B cell (primary cell): Measurements from ENCODE around the gene AOPEP. TPM values are rescaled to one million over a fixed set of nuclear protein-coding genes. Genes with fewer than 3 reads are reported as not detected.

ENCODE experiments used
- ATAC-seq: fragments of 200-7000 bp; cut with Tn5 transposase; one replicate; pipeline ENCODE4 v1.10.0; 2021; ENCODE audit warnings: low read depth, mild to moderate bottlenecking, moderate number of reproducible peaks, moderate library complexity
- CTCF ChIA-PET: fragments of 350-600 bp; sonication (Branson Sonifier 250); formaldehyde crosslinking; loops from one replicate; lab custom pipeline; 2021; ENCODE audit warnings: antibody characterized with exemption, inconsistent platforms; lab: Charles Lee
- POLR2A ChIA-PET: fragments of 350-600 bp; sonication (Branson Sonifier 250); formaldehyde crosslinking; loops from one replicate; lab custom pipeline; 2021; ENCODE audit warnings: antibody characterized with exemption; lab: Charles Lee
- DNase-seq: peaks from one replicate; pipeline ENCODE4 v3.0.0; 2013
- H2AFZ ChIP-seq: 2 replicates; pipeline ENCODE4 v1.6.1; 2012; ENCODE audit warnings: mild to moderate bottlenecking, low read depth, low read length; ENCODE audit not compliant: insufficient read depth, poor library complexity, severe bottlenecking
- H3K27ac ChIP-seq, 2 donors: 1 replicate in 1 of 2; 2 replicates in 1 of 2; pipeline ENCODE4 v1.5.1; 2012 to 2013; ENCODE audit warnings: low read length in 2 of 2, mild to moderate bottlenecking in 2 of 2, moderate library complexity in 1 of 2
- H3K27me3 ChIP-seq, 4 experiments: fragments of 200-600 bp in 1 of 4; sonication (generic) in 1 of 4; replicated peaks in 1 of 4; 1 replicate in 2 of 4; 2 replicates in 2 of 4; pipeline versions ENCODE4 v1.6.1 to v1.7.0; 2013 to 2016; ENCODE audit warnings: low read length in 3 of 4, mild to moderate bottlenecking in 2 of 4, mixed read lengths in 1 of 4, moderate library complexity in 1 of 4; ENCODE audit not compliant: insufficient read depth in 4 of 4, control insufficient read depth in 3 of 4; ENCODE audit errors: control extremely low read depth in 1 of 4
- H3K36me3 ChIP-seq, 2 experiments: replicated peaks in 1 of 2; 1 replicate in 1 of 2; 2 replicates in 1 of 2; pipeline versions ENCODE4 v1.6.1 to v1.7.1; 2013; ENCODE audit warnings: low read length in 1 of 2; ENCODE audit not compliant: insufficient read depth in 2 of 2, control insufficient read depth in 1 of 2; ENCODE audit errors: control extremely low read depth in 1 of 2, extremely low read depth in 1 of 2
- H3K4me1 ChIP-seq, 2 donors: fragments of 200-600 bp in 1 of 2; sonication (generic) in 1 of 2; 1 replicate in 1 of 2; 2 replicates in 1 of 2; pipeline versions ENCODE4 v1.5.1 to v1.6.1; 2013 to 2017; ENCODE audit warnings: low read length in 2 of 2; ENCODE audit not compliant: control insufficient read depth in 2 of 2, insufficient read depth in 2 of 2
- H3K4me2 ChIP-seq: replicated peaks from 2 replicates; pipeline ENCODE3; 2012; ENCODE audit warnings: mild to moderate bottlenecking, low read depth, low read length; ENCODE audit not compliant: poor library complexity, severe bottlenecking
- H3K4me3 ChIP-seq, 5 experiments: fragments of 200-600 bp in 1 of 5; sonication (generic) in 1 of 5; 1 replicate in 3 of 5; 2 replicates in 2 of 5; pipeline versions ENCODE4 v1.5.1 to v1.7.0; 2011 to 2016; ENCODE audit warnings: low read length in 4 of 5, mild to moderate bottlenecking in 4 of 5, low read depth in 2 of 5, control low read depth in 1 of 5, moderate library complexity in 1 of 5; ENCODE audit not compliant: insufficient read depth in 1 of 5; ENCODE audit errors: control extremely low read depth in 1 of 5, extremely low read depth in 1 of 5
- H3K79me2 ChIP-seq: fragments of 200-600 bp; sonication (generic); one replicate; pipeline ENCODE4 v1.6.0; 2016; ENCODE audit warnings: low read length; ENCODE audit not compliant: control insufficient read depth, insufficient read depth
- H3K9ac ChIP-seq: fragments of 200-600 bp; sonication (generic); 2 replicates; pipeline ENCODE4 v1.6.1; 2017; ENCODE audit warnings: mild to moderate bottlenecking, low read length, moderate library complexity
- H3K9me3 ChIP-seq, 3 donors: one replicate each; pipeline versions ENCODE4 v1.6.1 to v1.7.1; 2013; ENCODE audit warnings: low read length in 2 of 3; ENCODE audit not compliant: control insufficient read depth in 2 of 3, insufficient read depth in 1 of 3; ENCODE audit errors: control extremely low read depth in 1 of 3
- H4K20me1 ChIP-seq: 2 replicates; pipeline ENCODE4 v1.6.0; 2012; ENCODE audit warnings: mild to moderate bottlenecking, low read length; ENCODE audit not compliant: insufficient read depth, control insufficient read depth, poor library complexity, severe bottlenecking
- H3K27ac Mint-ChIP-seq: one replicate; pipeline ENCODE4 v1.8.0; 2021; ENCODE audit warnings: mixed read lengths
- H3K27me3 Mint-ChIP-seq: one replicate; pipeline ENCODE4 v1.8.0; 2021; ENCODE audit warnings: mixed read lengths
- H3K4me1 Mint-ChIP-seq: one replicate; pipeline ENCODE4 v1.8.0; 2021; ENCODE audit warnings: mixed read lengths
- H3K4me3 Mint-ChIP-seq: one replicate; pipeline ENCODE4 v1.8.0; 2021; ENCODE audit warnings: mixed read lengths
- H3K9me3 Mint-ChIP-seq: one replicate; pipeline ENCODE4 v1.8.0; 2022; ENCODE audit warnings: mixed read lengths; ENCODE audit not compliant: insufficient read depth
- CTCF ChIP-seq: fragments of 200-600 bp; IDR thresholded peaks from one replicate; pipeline ENCODE4 v1.8.0; 2022; ENCODE audit warnings: antibody characterized with exemption, mild to moderate bottlenecking
- EZH2 ChIP-seq: IDR thresholded peaks from 2 replicates; pipeline ENCODE4 v1.6.1; 2012; ENCODE audit warnings: borderline replicate concordance, low read depth, mild to moderate bottlenecking, moderate library complexity, low read length; ENCODE audit not compliant: insufficient read depth, poor library complexity, severe bottlenecking
- WGBS: methylation state at CpG from one replicate; pipeline ENCODE4 v1.1.5; 2013; ENCODE audit warnings: missing lambda C conversion rate; ENCODE audit not compliant: insufficient coverage; 5-methylcytosine and 5-hydroxymethylcytosine counted together
- intact Hi-C: fragments of 100-400 bp; cut with micrococcal nuclease; formaldehyde crosslinking; loops from one replicate; pipeline ENCODE4 v1.10.0; 2022
- polyA plus RNA-seq: library from polyadenylated mRNA; depleted of rRNA; stranded (reverse); fragments of >200 nt; gene quantifications from 2 replicates; pipeline ENCODE4 v1.2.3, GENCODE V29; 2012
- total RNA-seq, 2 donors: library from RNA; stranded (reverse); fragments of 120-200 nt in 1 of 2; gene quantifications; 1 replicate in 1 of 2; 2 replicates in 1 of 2; pipeline versions ENCODE4 v1.2.3 to v1.2.4, GENCODE V29; 2013 to 2022

Gene AOPEP
- total and polyA plus RNA-seq, 2 donors (not counting 1 experiment from before 2014, with no cell fraction given) = 5.1 to 35.8 TPM

GRCh38 chr9:95116002-95116807 lies 389.7 kb downstream of the AOPEP start:
- no peaks in the 10 kb centered on the region for H3K27me3 Mint-ChIP-seq
- POLR2A ChIA-PET = no interaction called here

More at GRCh38 chr9:95116002-95116807, 389.7 kb downstream of the AOPEP start:
- WGBS = 85% methylated on average over 3 of the region's 11 CpGs
- no peaks in the 10 kb centered on the region for H3K27me3 ChIP-seq
- Mint-ChIP-seq H3K27ac (no peak overlapping the region), H3K4me3 (no peak overlapping the region), H3K4me1 (no peaks in the 10 kb centered on the region), H3K9me3 (no peaks in the 10 kb centered on the region)
- no peaks in the 10 kb centered on the region for H3K4me1 ChIP-seq
- intact Hi-C loops = no loop called here
- H3K27ac ChIP-seq = no peak overlapping the region
- no peaks in the 10 kb centered on the region for H3K9me3 ChIP-seq
- ATAC-seq (no peak), DNase-seq (no peak)
- H3K36me3 ChIP-seq = no peaks in the 10 kb centered on the region
- H4K20me1 ChIP-seq = no peaks in the 10 kb centered on the region
- no peak overlapping the region for H3K4me3 ChIP-seq
- CTCF ChIA-PET = interaction anchor here (1.0 to 3.5 kb wide), 3 partner anchors 9 to 15 kb away, joined by 3 to 11 read pairs (median 6); no protein-coding TSS in a partner anchor
- H3K9ac ChIP-seq = no peak overlapping the region
- H2AFZ ChIP-seq = no peak overlapping the region
- TF ChIP-seq CTCF (no peak), EZH2 (no peak)
- H3K4me2 ChIP-seq = no peak overlapping the region
- H3K79me2 ChIP-seq = no peaks in the 10 kb centered on the region
